Mononuclear cell (primary cell): ENCODE measurements around the gene SPATA2L. TPM values are rescaled to one million over a fixed set of nuclear protein-coding genes. Genes with fewer than 3 reads are reported as not detected.

Experiments
- H3K27me3 ChIP-seq: 2 replicates; pipeline ENCODE4 v1.6.0; 2011; ENCODE audit warnings: low read length, control low read depth; ENCODE audit not compliant: insufficient read depth
- H3K4me1 ChIP-seq: 2 replicates; pipeline ENCODE4 v1.5.1; 2011; ENCODE audit warnings: mild to moderate bottlenecking, low read length, control low read depth; ENCODE audit not compliant: insufficient read depth
- H3K4me3 ChIP-seq: 2 replicates; pipeline ENCODE4 v1.5.1; 2011; ENCODE audit warnings: mild to moderate bottlenecking, low read length, moderate library complexity
- H3K9me3 ChIP-seq: 2 replicates; pipeline ENCODE4 v1.5.1; 2011; ENCODE audit warnings: low read depth, mild to moderate bottlenecking, control low read depth, low read length
- total RNA-seq: library from RNA; depleted of rRNA; stranded (reverse); fragments of >200 nt; gene quantifications from one replicate; pipeline ENCODE4 v1.2.3, GENCODE V29; 2012

SPATA2L gene
- total RNA-seq, 1 donor = 10.6 TPM

DNA sequence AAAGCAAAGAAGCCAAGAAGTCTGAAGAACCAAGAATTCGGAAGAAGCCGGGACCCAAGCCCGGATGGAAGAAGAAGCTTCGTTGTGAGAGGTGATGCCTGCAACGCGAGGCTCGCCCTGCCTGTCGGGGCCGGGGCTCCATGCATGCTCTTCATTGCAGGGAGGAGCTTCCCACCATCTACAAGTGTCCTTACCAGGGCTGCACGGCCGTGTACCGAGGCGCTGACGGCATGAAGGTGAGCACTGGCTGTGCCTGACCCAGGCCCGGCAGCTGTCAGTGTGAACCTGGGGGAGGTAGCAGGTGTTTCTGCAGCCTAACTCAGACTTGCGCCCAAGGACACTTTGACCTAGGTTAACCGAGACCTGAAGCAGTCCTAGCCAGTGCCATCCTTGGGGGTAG, 31.8 kb upstream of the SPATA2L start:
- H3K4me1 ChIP-seq = peaks cover 32% of the 10 kb centered on the region

DNA sequence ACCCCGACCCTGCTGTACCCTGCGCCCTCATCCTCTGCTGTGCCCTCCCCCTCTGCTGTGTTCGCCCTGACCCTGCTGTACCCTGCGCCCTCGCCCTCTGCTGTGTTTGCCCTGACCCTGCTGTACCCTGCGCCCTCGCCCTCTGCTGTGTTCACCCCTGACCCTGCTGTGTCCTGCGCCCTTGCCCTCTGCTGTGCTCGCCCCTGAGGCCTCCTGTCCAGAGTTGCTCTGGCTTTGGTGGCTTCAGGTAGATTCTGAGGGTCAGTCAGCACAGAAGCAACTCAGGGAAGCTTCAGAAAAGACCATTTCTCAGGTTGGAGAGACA, 31.4 kb upstream of the SPATA2L start:
- Histone ChIP-seq H3K4me3 (no peak overlapping the region), H3K4me1 (peaks cover 32% of the 10 kb centered on the region), H3K27me3 (no peaks in the 10 kb centered on the region), H3K9me3 (no peaks in the 10 kb centered on the region)

More for the DNA sequence above, 31.8 kb upstream of the SPATA2L start:
- Histone ChIP-seq H3K4me3 (no peak overlapping the region), H3K27me3 (no peaks in the 10 kb centered on the region), H3K9me3 (no peaks in the 10 kb centered on the region)

DNA sequence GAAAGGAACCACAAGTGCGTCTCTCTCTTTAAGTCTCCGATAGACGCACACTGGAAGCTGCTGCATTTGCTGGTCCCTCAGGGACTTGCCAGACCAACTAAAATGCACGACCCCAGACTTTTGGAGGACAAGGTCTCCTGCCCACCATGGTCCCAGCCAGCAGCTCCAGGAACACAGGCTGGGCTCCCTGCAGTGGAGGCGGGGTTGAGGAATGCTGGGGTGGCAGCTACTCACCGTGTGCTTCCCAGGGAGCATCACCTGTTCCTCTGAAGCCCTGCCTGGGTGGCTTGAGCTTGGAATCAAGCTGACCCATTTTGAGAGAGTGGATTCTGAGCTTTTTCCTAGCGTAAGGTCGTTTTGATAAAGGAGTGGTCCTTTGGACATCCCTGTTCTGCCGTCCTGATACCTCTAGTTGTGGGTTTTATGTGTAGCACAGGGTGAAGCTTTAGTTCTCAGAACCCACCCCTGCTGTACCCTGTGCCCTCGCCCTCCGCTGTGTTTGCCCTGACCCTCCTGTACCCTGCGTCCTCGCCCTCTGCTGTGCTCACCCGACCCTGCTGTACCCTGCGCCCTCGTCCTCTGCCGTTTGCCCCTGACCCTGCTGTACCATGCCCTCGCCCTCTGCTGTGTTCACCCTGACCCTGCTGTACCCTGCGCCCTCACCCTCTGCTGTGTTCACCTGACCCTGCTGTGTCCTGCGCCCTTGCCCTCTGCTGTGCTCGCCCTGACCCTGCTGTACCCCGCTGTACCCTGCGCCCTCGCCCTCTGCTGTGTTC, 30.8 kb upstream of the SPATA2L start:
- Histone ChIP-seq H3K9me3 (no peaks in the 10 kb centered on the region), H3K4me1 (peaks cover 32% of the 10 kb centered on the region), H3K27me3 (no peaks in the 10 kb centered on the region), H3K4me3 (no peak overlapping the region)

DNA sequence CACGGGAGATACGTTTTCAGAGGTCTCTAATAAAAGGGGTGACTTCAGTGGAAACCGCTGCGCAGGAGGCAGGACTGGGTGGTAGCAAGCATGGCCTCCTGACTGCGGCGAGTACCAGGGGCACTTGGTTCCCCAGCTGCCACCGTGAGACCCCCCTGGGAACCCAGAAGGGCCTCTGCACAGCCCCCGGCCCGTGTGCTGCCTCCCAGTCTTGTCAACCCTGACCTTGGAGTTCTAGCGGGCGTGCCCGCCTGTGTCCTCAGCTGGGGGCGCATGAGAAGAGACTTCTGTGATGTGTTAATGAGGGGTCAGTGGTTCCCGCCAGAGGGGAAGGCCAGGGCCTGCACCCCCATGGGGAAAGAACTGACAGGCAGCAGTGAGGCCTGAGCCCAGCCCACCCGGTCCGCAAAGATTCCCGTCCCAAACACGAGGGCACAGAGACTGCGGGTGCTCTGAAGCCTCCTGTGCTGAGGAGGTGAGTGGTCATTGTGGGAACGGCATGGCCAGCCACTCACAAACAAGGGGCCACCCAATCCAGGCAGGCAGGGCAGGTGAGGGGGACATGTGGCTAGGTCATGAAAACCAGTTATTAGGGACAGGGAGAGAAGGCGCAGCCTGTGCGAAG, 29.2 kb upstream of the SPATA2L start:
- H3K27me3 ChIP-seq = no peaks in the 10 kb centered on the region
- H3K9me3 ChIP-seq = no peaks in the 10 kb centered on the region
- peaks cover 32% of the 10 kb centered on the region for H3K4me1 ChIP-seq
- H3K4me3 ChIP-seq = no peak overlapping the region

DNA sequence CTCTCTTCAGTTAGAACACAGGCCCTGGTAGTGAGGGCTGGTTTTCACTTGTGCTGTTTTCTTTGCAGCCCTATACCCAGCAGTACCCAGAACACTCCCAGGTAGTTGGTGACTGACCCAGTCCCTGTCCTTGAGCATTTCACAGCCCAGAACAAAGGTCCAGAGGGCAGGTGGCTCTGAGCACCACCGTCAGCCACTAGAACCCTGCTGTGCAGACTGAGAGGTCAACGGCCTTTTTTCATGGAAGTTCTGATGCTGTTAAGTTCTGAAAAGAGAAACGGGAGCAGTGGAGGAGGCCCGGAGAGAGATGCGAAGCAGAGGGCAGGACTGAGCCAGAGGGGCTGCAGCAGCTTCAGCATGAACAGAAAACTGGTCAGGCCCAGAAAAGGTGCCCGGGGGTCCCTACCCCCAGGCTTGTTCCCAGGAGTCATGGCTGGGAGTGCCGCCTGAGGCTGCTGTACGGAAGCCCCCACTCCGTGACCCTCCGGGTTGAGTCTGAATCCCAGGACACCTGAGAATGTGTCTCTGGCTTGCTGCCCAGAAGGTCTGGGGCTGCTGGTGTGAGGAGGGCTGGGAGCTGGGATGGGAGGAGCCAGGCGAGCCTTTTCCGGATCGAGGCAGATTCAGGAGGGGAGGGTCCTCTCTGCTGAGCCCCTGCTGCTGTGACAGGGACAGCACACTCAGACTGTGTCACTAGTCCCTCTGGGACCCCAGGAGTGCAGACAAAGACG, 28.5 kb upstream of the SPATA2L start:
- Histone ChIP-seq H3K4me1 (peaks cover 35% of the 10 kb centered on the region), H3K27me3 (no peaks in the 10 kb centered on the region), H3K9me3 (no peaks in the 10 kb centered on the region), H3K4me3 (no peak overlapping the region)

DNA sequence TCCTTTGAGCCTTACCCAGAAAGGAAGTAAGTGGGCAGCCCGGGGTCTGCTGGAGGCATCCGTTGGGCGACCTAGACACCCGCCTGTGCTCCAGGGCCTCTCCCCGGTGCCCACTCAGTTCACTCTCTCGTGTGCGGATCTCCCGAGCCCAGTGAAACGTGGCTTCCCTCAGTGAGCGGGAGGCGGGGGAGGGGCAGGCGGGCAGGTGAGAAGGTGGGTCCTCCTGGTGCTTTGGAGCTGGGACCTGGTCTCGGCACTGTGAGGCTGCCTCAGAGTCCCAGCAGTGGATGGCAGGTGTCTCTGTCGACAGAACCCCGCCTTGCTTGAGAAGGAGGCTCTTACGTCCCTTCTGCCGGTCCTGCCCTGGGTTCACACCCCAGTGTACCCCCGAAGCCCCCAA, 27.8 kb upstream of the SPATA2L start:
- Histone ChIP-seq H3K4me3 (no peak overlapping the region), H3K4me1 (peaks cover 42% of the 10 kb centered on the region), H3K27me3 (no peaks in the 10 kb centered on the region), H3K9me3 (no peaks in the 10 kb centered on the region)

DNA sequence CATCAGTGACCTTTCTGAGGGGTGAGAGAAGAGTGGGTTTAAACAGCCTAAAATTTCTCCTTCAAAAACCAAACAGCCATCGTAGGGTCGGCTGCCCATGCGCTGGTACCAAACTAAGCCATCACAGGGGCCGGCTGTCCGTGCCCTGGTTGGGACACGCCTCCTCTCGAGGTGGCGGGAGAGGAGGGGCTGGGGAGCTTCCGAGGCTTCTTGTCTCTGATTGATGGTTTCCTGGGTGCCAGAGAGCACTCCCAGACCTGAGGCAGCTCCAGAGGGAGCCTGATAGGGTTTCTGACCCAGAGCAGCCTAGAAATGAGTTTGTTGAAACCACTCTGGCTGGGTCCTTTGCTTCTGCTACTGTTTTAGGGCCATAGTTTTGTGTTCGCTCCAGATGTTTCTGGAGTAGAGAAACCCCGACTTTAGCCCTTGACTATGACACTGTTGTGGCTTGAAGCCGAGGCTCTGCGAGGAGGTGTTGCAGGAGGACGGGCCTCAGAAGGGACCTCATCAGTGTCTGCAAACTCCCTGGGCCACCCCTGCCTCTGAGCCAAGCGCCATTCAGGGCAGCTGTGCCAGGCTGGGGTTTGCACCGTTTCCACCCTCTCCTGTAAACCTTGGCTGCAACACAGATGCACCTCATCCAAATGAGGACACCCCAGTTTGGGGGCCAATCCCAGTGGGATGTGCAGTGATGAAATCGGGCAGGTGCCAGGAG, 26.1 kb upstream of the SPATA2L start:
- Histone ChIP-seq H3K27me3 (no peaks in the 10 kb centered on the region), H3K4me1 (peaks cover 56% of the 10 kb centered on the region), H3K4me3 (no peak overlapping the region), H3K9me3 (no peaks in the 10 kb centered on the region)

DNA sequence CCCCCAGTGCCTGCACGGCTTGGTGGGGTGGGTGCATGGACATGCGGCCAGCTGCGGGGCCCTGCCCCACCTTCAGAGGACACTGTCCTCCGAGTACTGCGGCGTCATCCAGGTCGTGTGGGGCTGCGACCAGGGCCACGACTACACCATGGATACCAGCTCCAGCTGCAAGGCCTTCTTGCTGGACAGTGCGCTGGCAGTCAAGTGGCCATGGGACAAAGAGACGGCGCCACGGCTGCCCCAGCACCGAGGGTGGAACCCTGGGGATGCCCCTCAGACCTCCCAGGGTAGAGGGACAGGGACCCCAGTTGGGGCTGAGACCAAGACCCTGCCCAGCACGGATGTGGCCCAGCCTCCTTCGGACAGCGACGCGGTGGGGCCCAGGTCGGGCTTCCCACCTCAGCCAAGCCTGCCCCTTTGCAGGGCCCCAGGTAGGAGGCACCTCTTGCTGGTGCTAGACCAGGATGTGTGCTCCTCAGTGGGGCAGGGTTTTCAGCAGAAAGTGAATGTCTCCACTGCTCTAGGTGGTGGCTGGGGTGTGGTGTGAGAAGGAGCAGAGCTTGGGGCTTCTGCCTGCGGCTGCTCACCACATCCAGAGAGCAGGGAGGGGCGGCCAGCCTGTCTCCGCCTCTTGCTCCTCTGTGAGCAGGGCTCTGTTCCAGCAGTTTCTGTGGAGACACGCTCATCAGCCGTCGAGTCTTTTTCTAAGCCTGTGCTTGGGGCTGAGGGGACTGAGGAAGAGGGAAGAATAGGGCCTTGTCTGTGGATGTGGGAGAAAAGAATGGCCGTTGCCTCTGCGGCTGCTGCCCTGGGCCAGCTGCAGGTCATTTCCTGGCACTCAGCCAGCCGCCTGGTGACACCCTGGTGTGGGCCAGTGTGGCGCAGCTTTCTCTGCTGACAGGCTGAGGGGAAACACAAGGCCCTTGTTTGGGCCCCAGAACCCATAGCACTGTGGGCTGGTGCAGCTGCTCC, 22.1 kb upstream of the SPATA2L start:
- Histone ChIP-seq H3K4me1 (peaks cover 78% of the 10 kb centered on the region), H3K4me3 (peak overlapping the region; percentile 73), H3K27me3 (no peaks in the 10 kb centered on the region), H3K9me3 (no peaks in the 10 kb centered on the region)

DNA sequence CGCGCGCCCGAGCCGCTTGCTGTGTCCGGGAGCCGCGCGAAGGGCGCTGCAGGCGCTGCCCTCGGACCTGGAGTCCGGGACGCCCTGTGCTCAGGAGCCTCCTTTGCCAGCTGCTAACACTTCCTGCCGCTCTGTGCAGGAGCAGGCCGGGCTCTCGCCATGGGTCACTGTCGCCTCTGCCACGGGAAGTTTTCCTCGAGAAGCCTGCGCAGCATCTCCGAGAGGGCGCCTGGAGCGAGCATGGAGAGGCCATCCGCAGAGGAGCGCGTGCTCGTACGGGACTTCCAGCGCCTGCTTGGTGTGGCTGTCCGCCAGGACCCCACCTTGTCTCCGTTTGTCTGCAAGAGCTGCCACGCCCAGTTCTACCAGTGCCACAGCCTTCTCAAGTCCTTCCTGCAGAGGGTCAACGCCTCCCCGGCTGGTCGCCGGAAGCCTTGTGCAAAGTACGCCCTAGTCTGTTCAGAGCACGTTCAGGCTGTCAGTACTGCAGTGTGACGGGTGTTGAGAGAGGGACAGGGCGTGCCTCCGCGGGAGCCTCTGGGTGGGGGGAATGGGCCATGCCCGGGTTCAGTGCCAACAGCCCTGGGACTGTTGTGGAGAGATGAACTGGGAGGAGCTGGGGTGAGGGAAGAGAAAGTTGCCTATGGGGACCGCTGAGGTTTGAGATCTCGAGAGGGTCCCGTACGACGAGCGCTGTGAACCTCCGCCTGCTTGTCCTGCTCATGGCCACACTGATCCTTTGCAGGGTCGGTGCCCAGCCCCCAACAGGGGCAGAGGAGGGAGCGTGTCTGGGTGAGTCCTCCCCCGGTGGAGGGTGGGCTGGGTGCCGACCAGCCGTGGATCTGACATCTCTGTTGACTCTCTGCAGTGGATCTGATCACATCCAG, 21.1 kb upstream of the SPATA2L start:
- Histone ChIP-seq H3K9me3 (no peaks in the 10 kb centered on the region), H3K27me3 (no peaks in the 10 kb centered on the region), H3K4me1 (peaks cover 82% of the 10 kb centered on the region), H3K4me3 (peak overlapping the region; percentile 73)

DNA sequence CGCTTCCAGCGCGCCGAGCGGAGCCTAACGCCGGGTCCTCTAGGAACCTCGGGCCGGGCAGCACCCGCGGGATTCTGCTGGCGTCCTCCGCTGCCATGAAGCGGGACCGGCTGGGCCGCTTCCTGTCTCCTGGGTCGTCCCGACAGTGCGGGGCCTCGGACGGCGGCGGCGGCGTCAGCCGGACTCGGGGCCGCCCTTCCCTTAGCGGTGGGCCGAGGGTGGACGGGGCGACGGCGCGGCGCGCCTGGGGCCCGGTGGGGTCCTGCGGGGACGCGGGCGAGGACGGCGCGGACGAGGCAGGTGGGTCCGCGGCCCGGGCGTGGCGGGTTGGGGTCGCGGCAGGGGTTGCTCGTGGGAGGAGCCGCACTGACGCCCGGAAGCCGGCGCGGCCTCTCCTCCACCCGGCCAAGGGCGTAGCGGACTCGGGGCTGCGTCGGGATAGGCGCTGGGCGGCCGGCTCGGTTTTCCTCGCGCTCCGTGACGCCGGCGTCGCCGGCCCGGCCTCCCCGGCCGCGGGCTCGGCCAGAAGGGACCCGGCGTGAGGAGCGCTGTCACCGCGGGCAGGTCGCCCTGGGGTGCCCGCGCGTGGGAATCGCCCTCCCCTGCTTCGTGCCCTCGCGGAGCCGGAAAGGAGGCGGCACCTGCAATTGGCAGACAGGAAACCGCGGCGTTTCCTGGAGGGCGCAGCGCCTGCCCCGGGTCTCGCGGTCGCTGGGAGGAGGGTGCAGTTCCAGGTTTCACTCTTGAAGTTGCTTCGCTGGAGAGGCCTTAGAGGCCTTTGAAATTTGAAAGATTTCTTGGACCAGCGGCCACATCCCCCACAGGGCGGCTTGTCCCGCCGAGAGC, 20.3 kb upstream of the SPATA2L start:
- H3K4me3 ChIP-seq = peak overlapping the region; percentile 73

DNA sequence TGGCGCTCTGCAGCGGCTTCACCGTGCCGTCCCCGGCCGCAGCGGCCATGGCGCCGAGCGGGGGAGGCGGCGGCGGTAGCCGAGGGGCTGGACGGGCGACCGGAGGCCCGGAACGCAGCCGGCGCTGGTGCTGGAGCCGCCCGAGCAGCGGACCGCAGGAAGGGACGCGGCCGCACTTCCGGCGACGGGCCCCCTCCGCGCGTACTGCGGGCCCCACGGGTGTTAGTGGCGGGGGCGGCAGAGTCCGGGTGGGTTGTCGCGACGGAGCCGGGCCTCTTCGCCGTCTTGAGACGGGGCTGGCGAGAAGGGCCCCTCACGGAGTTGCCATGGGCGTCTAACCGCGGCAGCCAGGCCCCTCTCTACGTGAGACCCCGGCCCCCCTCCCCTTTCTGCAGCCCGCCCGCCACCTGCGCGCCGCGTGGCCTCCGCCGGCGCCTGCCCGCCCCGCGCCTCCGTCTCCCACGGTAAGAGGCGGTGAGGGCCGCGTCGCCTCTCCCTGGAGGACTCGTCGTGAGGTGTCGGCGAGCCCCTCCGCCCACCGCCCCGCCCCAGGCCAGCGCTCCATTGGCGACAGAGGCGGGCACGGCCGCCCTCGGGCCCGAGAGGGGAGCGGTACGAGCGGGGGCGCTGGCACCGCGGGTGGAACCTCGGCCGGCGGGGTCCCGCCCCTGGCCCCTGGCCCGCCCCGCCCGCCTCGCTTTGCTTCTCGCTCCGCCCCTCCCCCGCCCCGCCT, 19.5 kb upstream of the SPATA2L start, which contains the start of the genes VPS9D1 and ZNF276:
Gene VPS9D1 (minus strand): TSS at position 86 of the 733 bp plus-strand sequence. CDS start 37 bp downstream, at position 49.
Gene ZNF276 (plus strand): TSS at position 725 of the 733 bp plus-strand sequence. CDS start 104 bp downstream, outside the sequence.
- no peaks in the 10 kb centered on the region for H3K9me3 ChIP-seq
- peaks cover 66% of the 10 kb centered on the region for H3K4me1 ChIP-seq
- peak within 1 kb of the TSS; percentile 73 for H3K4me3 ChIP-seq

More for the DNA sequence above, 20.3 kb upstream of the SPATA2L start:
- Histone ChIP-seq H3K27me3 (no peaks in the 10 kb centered on the region), H3K4me1 (peaks cover 74% of the 10 kb centered on the region), H3K9me3 (no peaks in the 10 kb centered on the region)

DNA sequence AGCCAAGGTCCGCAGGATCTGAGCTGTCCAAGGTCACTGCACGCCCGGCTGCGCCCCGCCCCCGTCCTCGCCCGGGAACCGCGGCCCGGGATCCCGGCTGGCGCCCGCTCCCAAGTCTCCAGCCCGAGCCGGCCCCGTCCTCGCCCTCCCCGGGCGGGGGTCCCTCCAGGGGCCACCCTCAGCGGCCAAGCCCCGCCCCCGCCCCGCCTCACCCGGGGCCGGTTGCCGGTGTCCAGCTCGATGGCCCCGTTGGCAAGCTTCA, 19.0 kb upstream of the SPATA2L start:
- H3K27me3 ChIP-seq = no peaks in the 10 kb centered on the region
- H3K9me3 ChIP-seq = no peaks in the 10 kb centered on the region
- peak overlapping the region; percentile 73 for H3K4me3 ChIP-seq
- peaks cover 61% of the 10 kb centered on the region for H3K4me1 ChIP-seq

More for the DNA sequence above, 19.5 kb upstream of the SPATA2L start, which contains the start of the genes VPS9D1 and ZNF276:
- no peaks in the 10 kb centered on the region for H3K27me3 ChIP-seq
